LNCaP clone FGC (cell line): ENCODE measurements around the gene ZDHHC6.

Experiments
- DNase-seq: peaks from one replicate; pipeline ENCODE4 v3.0.0-alpha.2; 2011; ENCODE audit warnings: low read depth
- H3K4me3 ChIP-seq: 2 replicates; pipeline ENCODE4 v1.5.1; 2011; ENCODE audit warnings: mild to moderate bottlenecking, low read depth, low read length, control low read depth
- CTCF ChIP-seq: IDR thresholded peaks from 2 replicates; pipeline ENCODE4 v1.5.1; 2012; ENCODE audit warnings: mild to moderate bottlenecking; ENCODE audit not compliant: control insufficient read depth, insufficient read depth; ENCODE audit errors: extremely low read depth

Gene ZDHHC6

GRCh38 chr10:112429654-112430230, 17.0 kb downstream of the ZDHHC6 start:
- no peak for TF ChIP-seq CTCF
- no peak overlapping the region for H3K4me3 ChIP-seq
- DNase-seq, result no peak

GRCh38 chr10:112429147-112429546, 17.6 kb downstream of the ZDHHC6 start:
- no peak for DNase-seq
- no peak overlapping the region for H3K4me3 ChIP-seq
- TF ChIP-seq CTCF, result no peak

GRCh38 chr10:112426111-112426510, 20.6 kb downstream of the ZDHHC6 start:
- H3K4me3 ChIP-seq, result no peak overlapping the region
- TF ChIP-seq CTCF, result no peak
- no peak for DNase-seq

- no peak for DNase-seq
- no peak overlapping the region for H3K4me3 ChIP-seq
- no peak for TF ChIP-seq CTCF
Measured at GRCh38 chr10:112424651-112425050, 22.1 kb downstream of the ZDHHC6 start.

GRCh38 chr10:112421731-112422130, 25.0 kb downstream of the ZDHHC6 start:
- TF ChIP-seq CTCF, result no peak
- no peak for DNase-seq
- H3K4me3 ChIP-seq, result no peak overlapping the region

GRCh38 chr10:112412696-112413095, 34.0 kb downstream of the ZDHHC6 start:
- no peak for DNase-seq
- TF ChIP-seq CTCF, result no peak

GRCh38 chr10:112409755-112410154, 37.0 kb downstream of the ZDHHC6 start:
- H3K4me3 ChIP-seq, result no peak overlapping the region
- no peak for DNase-seq
- TF ChIP-seq CTCF, result no peak

More at GRCh38 chr10:112412696-112413095, 34.0 kb downstream of the ZDHHC6 start:
- H3K4me3 ChIP-seq, result no peak overlapping the region
